B cell (primary cell): ENCODE results near the gene CYP20A1. TPM values are rescaled to one million over a fixed set of nuclear protein-coding genes. Genes with fewer than 3 reads are reported as not detected.

Experiments
- ATAC-seq: fragments of 200-7000 bp; cut with Tn5 transposase; one replicate; pipeline ENCODE4 v1.10.0; 2021; ENCODE audit warnings: low read depth, mild to moderate bottlenecking, moderate number of reproducible peaks, moderate library complexity
- CTCF ChIA-PET: fragments of 350-600 bp; sonication (Branson Sonifier 250); formaldehyde crosslinking; loops from one replicate; lab custom pipeline; 2021; ENCODE audit warnings: antibody characterized with exemption, inconsistent platforms; lab: Charles Lee
- POLR2A ChIA-PET: fragments of 350-600 bp; sonication (Branson Sonifier 250); formaldehyde crosslinking; loops from one replicate; lab custom pipeline; 2021; ENCODE audit warnings: antibody characterized with exemption; lab: Charles Lee
- DNase-seq: peaks from one replicate; pipeline ENCODE4 v3.0.0; 2013
- H2AFZ ChIP-seq: 2 replicates; pipeline ENCODE4 v1.6.1; 2012; ENCODE audit warnings: mild to moderate bottlenecking, low read depth, low read length; ENCODE audit not compliant: insufficient read depth, poor library complexity, severe bottlenecking
- H3K27ac ChIP-seq, 2 donors: 1 replicate in 1 of 2; 2 replicates in 1 of 2; pipeline ENCODE4 v1.5.1; 2012 to 2013; ENCODE audit warnings: low read length in 2 of 2, mild to moderate bottlenecking in 2 of 2, moderate library complexity in 1 of 2
- H3K27me3 ChIP-seq, 4 experiments: fragments of 200-600 bp in 1 of 4; sonication (generic) in 1 of 4; replicated peaks in 1 of 4; 1 replicate in 2 of 4; 2 replicates in 2 of 4; pipeline versions ENCODE4 v1.6.1 to v1.7.0; 2013 to 2016; ENCODE audit warnings: low read length in 3 of 4, mild to moderate bottlenecking in 2 of 4, mixed read lengths in 1 of 4, moderate library complexity in 1 of 4; ENCODE audit not compliant: insufficient read depth in 4 of 4, control insufficient read depth in 3 of 4; ENCODE audit errors: control extremely low read depth in 1 of 4
- H3K36me3 ChIP-seq, 2 experiments: replicated peaks in 1 of 2; 1 replicate in 1 of 2; 2 replicates in 1 of 2; pipeline versions ENCODE4 v1.6.1 to v1.7.1; 2013; ENCODE audit warnings: low read length in 1 of 2; ENCODE audit not compliant: insufficient read depth in 2 of 2, control insufficient read depth in 1 of 2; ENCODE audit errors: control extremely low read depth in 1 of 2, extremely low read depth in 1 of 2
- H3K4me1 ChIP-seq, 2 donors: fragments of 200-600 bp in 1 of 2; sonication (generic) in 1 of 2; 1 replicate in 1 of 2; 2 replicates in 1 of 2; pipeline versions ENCODE4 v1.5.1 to v1.6.1; 2013 to 2017; ENCODE audit warnings: low read length in 2 of 2; ENCODE audit not compliant: control insufficient read depth in 2 of 2, insufficient read depth in 2 of 2
- H3K4me2 ChIP-seq: replicated peaks from 2 replicates; pipeline ENCODE3; 2012; ENCODE audit warnings: mild to moderate bottlenecking, low read depth, low read length; ENCODE audit not compliant: poor library complexity, severe bottlenecking
- H3K4me3 ChIP-seq, 5 experiments: fragments of 200-600 bp in 1 of 5; sonication (generic) in 1 of 5; 1 replicate in 3 of 5; 2 replicates in 2 of 5; pipeline versions ENCODE4 v1.5.1 to v1.7.0; 2011 to 2016; ENCODE audit warnings: low read length in 4 of 5, mild to moderate bottlenecking in 4 of 5, low read depth in 2 of 5, control low read depth in 1 of 5, moderate library complexity in 1 of 5; ENCODE audit not compliant: insufficient read depth in 1 of 5; ENCODE audit errors: control extremely low read depth in 1 of 5, extremely low read depth in 1 of 5
- H3K79me2 ChIP-seq: fragments of 200-600 bp; sonication (generic); one replicate; pipeline ENCODE4 v1.6.0; 2016; ENCODE audit warnings: low read length; ENCODE audit not compliant: control insufficient read depth, insufficient read depth
- H3K9ac ChIP-seq: fragments of 200-600 bp; sonication (generic); 2 replicates; pipeline ENCODE4 v1.6.1; 2017; ENCODE audit warnings: mild to moderate bottlenecking, low read length, moderate library complexity
- H3K9me3 ChIP-seq, 3 donors: one replicate each; pipeline versions ENCODE4 v1.6.1 to v1.7.1; 2013; ENCODE audit warnings: low read length in 2 of 3; ENCODE audit not compliant: control insufficient read depth in 2 of 3, insufficient read depth in 1 of 3; ENCODE audit errors: control extremely low read depth in 1 of 3
- H4K20me1 ChIP-seq: 2 replicates; pipeline ENCODE4 v1.6.0; 2012; ENCODE audit warnings: mild to moderate bottlenecking, low read length; ENCODE audit not compliant: insufficient read depth, control insufficient read depth, poor library complexity, severe bottlenecking
- H3K27ac Mint-ChIP-seq: one replicate; pipeline ENCODE4 v1.8.0; 2021; ENCODE audit warnings: mixed read lengths
- H3K27me3 Mint-ChIP-seq: one replicate; pipeline ENCODE4 v1.8.0; 2021; ENCODE audit warnings: mixed read lengths
- H3K4me1 Mint-ChIP-seq: one replicate; pipeline ENCODE4 v1.8.0; 2021; ENCODE audit warnings: mixed read lengths
- H3K4me3 Mint-ChIP-seq: one replicate; pipeline ENCODE4 v1.8.0; 2021; ENCODE audit warnings: mixed read lengths
- H3K9me3 Mint-ChIP-seq: one replicate; pipeline ENCODE4 v1.8.0; 2022; ENCODE audit warnings: mixed read lengths; ENCODE audit not compliant: insufficient read depth
- EZH2 ChIP-seq: IDR thresholded peaks from 2 replicates; pipeline ENCODE4 v1.6.1; 2012; ENCODE audit warnings: borderline replicate concordance, low read depth, mild to moderate bottlenecking, moderate library complexity, low read length; ENCODE audit not compliant: insufficient read depth, poor library complexity, severe bottlenecking
- WGBS: methylation state at CpG from one replicate; pipeline ENCODE4 v1.1.5; 2013; ENCODE audit warnings: missing lambda C conversion rate; ENCODE audit not compliant: insufficient coverage; 5-methylcytosine and 5-hydroxymethylcytosine counted together
- intact Hi-C: fragments of 100-400 bp; cut with micrococcal nuclease; formaldehyde crosslinking; loops from one replicate; pipeline ENCODE4 v1.10.0; 2022
- polyA plus RNA-seq: library from polyadenylated mRNA; depleted of rRNA; stranded (reverse); fragments of >200 nt; gene quantifications from 2 replicates; pipeline ENCODE4 v1.2.3, GENCODE V29; 2012
- total RNA-seq, 2 donors: library from RNA; stranded (reverse); fragments of 120-200 nt in 1 of 2; gene quantifications; 1 replicate in 1 of 2; 2 replicates in 1 of 2; pipeline versions ENCODE4 v1.2.3 to v1.2.4, GENCODE V29; 2013 to 2022
- TF ChIP-seq, protein P1 (sequence below): fragments of 200-600 bp; IDR thresholded peaks from one replicate; pipeline ENCODE4 v1.8.0; 2022; ENCODE audit warnings: antibody characterized with exemption, mild to moderate bottlenecking

The CYP20A1 gene
- total and polyA plus RNA-seq, 2 donors (not counting 1 experiment from before 2014, with no cell fraction given): 16.2 to 38.5 TPM

DNA sequence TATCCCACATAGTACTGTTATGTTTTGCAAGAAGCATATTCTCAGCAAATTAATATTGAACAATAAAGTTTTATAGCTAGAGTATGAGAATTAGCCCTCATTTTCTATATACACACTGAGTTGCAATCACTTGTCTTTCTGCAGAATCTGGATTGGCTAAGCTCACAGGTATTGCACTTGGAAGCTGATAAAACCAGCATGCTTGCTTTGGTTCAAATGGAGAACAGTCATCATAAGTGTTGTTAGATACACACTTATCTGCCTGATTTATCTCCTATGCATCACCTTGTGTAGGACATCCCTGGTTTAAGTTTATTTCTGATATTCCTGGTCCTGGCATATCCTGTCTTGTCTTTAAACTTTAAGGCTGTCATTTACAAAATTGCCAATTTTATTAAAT lies 38.0 kb upstream of the CYP20A1 start:
- H4K20me1 ChIP-seq: no peaks in the 10 kb centered on the region
- H3K4me3 ChIP-seq: no peak overlapping the region
- no peak overlapping the region for H2AFZ ChIP-seq
- ChIA-PET POLR2A (no interaction called here), CTCF (interaction anchor here (0.6 kb wide), 1 partner anchor 310 kb away, joined by 3 read pairs; no protein-coding TSS in a partner anchor)
- TF ChIP-seq, protein P1, sequence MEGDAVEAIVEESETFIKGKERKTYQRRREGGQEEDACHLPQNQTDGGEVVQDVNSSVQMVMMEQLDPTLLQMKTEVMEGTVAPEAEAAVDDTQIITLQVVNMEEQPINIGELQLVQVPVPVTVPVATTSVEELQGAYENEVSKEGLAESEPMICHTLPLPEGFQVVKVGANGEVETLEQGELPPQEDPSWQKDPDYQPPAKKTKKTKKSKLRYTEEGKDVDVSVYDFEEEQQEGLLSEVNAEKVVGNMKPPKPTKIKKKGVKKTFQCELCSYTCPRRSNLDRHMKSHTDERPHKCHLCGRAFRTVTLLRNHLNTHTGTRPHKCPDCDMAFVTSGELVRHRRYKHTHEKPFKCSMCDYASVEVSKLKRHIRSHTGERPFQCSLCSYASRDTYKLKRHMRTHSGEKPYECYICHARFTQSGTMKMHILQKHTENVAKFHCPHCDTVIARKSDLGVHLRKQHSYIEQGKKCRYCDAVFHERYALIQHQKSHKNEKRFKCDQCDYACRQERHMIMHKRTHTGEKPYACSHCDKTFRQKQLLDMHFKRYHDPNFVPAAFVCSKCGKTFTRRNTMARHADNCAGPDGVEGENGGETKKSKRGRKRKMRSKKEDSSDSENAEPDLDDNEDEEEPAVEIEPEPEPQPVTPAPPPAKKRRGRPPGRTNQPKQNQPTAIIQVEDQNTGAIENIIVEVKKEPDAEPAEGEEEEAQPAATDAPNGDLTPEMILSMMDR: no peak
- TF ChIP-seq EZH2: no peak
- Mint-ChIP-seq H3K27me3 (no peaks in the 10 kb centered on the region), H3K9me3 (no peaks in the 10 kb centered on the region), H3K4me1 (no peaks in the 10 kb centered on the region), H3K4me3 (no peak overlapping the region), H3K27ac (no peak overlapping the region)
- no peaks in the 10 kb centered on the region for H3K36me3 ChIP-seq
- H3K79me2 ChIP-seq: no peaks in the 10 kb centered on the region
- H3K4me2 ChIP-seq: no peak overlapping the region
- no peaks in the 10 kb centered on the region for H3K4me1 ChIP-seq
- no peak for ATAC-seq
- no peak overlapping the region for H3K27ac ChIP-seq
- DNase-seq: no peak
- intact Hi-C loops: no loop called here
- H3K9me3 ChIP-seq: no peaks in the 10 kb centered on the region
- no peak overlapping the region for H3K9ac ChIP-seq
- H3K27me3 ChIP-seq: no peaks in the 10 kb centered on the region

DNA sequence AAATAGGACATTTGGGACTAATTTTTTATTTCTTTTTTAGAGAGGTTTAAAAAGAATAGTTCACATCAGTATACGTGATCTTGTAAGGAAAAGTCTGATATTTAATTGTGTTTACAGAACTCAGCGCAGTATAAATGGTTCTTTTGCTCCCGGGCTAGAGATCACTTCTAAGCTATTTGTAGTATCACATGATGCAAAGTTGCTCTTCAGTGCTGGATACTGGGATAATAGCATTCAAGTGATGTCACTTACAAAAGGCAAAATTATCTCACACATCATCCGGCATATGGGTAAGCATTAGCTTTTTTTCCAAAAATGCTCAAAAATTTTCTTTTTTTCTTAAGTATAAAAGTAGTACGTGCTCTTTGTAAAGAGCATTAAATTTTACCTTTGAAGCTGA lies 37.4 kb upstream of the CYP20A1 start:
- no peaks in the 10 kb centered on the region for H3K79me2 ChIP-seq
- no peaks in the 10 kb centered on the region for H3K36me3 ChIP-seq
- H3K4me3 Mint-ChIP-seq: no peak overlapping the region
- no CpG with 5 or more reads among the region's 5 CpGs for WGBS
- H3K27me3 Mint-ChIP-seq: no peaks in the 10 kb centered on the region
- ATAC-seq: no peak
- ChIA-PET CTCF (interaction anchor here (0.6 kb wide), 1 partner anchor 310 kb away, joined by 3 read pairs; no protein-coding TSS in a partner anchor), POLR2A (no interaction called here)
- no peaks in the 10 kb centered on the region for H3K4me1 ChIP-seq
- TF ChIP-seq EZH2: no peak
- no peak overlapping the region for H3K27ac ChIP-seq
- no peaks in the 10 kb centered on the region for H3K4me1 Mint-ChIP-seq
- no peak for DNase-seq
- H3K27me3 ChIP-seq: no peaks in the 10 kb centered on the region
- no peaks in the 10 kb centered on the region for H3K9me3 Mint-ChIP-seq
- H3K27ac Mint-ChIP-seq: no peak overlapping the region
- no peak overlapping the region for H3K4me2 ChIP-seq
- no peak overlapping the region for H3K9ac ChIP-seq
- H3K4me3 ChIP-seq: no peak overlapping the region
- no peaks in the 10 kb centered on the region for H4K20me1 ChIP-seq
- intact Hi-C loops: no loop called here
- no peaks in the 10 kb centered on the region for H3K9me3 ChIP-seq
- no peak overlapping the region for H2AFZ ChIP-seq
